Chondrocyte (in vitro differentiated cells): ENCODE results near the gene SH3BGR. TPM values are rescaled to one million over a fixed set of nuclear protein-coding genes. Genes with fewer than 3 reads are reported as not detected.

Experiments
- DNase-seq: peaks from one replicate; pipeline ENCODE4 v3.0.0; 2021; ENCODE audit warnings: mixed read lengths, low spot score
- H3K27ac Mint-ChIP-seq: one replicate; pipeline ENCODE4 v1.8.0; 2021; ENCODE audit warnings: mild to moderate bottlenecking, moderate library complexity, mixed read lengths; ENCODE audit not compliant: unreplicated experiment
- H3K27me3 Mint-ChIP-seq: 2 replicates; pipeline ENCODE4 v1.8.0; 2021; ENCODE audit warnings: low read depth, mixed read lengths
- H3K36me3 Mint-ChIP-seq: 2 replicates; pipeline ENCODE4 v1.8.0; 2021; ENCODE audit warnings: low read depth, mixed read lengths
- H3K4me1 Mint-ChIP-seq: 2 replicates; pipeline ENCODE4 v1.8.0; 2021; ENCODE audit warnings: low read depth, mild to moderate bottlenecking, mixed read lengths
- H3K4me3 Mint-ChIP-seq: one replicate; pipeline ENCODE4 v1.8.0; 2021; ENCODE audit warnings: mild to moderate bottlenecking, moderate library complexity, mixed read lengths; ENCODE audit not compliant: unreplicated experiment
- H3K9me3 Mint-ChIP-seq: 2 replicates; pipeline ENCODE4 v1.8.0; 2021; ENCODE audit warnings: low read depth, mixed read lengths
- total RNA-seq: library from RNA; stranded (reverse); gene quantifications from 3 replicates; pipeline ENCODE4 v1.2.1, GENCODE V29; 2021
- TF ChIP-seq, protein P1 (sequence below): fragments of 200-600 bp; sonication (generic); IDR thresholded peaks from 2 replicates; pipeline ENCODE4 v1.5.0; 2021; ENCODE audit warnings: antibody characterized with exemption, mild to moderate bottlenecking, moderate library complexity

Gene SH3BGR
- total RNA-seq, 1 donor from 2014 or later, result 3.3 TPM

DNA sequence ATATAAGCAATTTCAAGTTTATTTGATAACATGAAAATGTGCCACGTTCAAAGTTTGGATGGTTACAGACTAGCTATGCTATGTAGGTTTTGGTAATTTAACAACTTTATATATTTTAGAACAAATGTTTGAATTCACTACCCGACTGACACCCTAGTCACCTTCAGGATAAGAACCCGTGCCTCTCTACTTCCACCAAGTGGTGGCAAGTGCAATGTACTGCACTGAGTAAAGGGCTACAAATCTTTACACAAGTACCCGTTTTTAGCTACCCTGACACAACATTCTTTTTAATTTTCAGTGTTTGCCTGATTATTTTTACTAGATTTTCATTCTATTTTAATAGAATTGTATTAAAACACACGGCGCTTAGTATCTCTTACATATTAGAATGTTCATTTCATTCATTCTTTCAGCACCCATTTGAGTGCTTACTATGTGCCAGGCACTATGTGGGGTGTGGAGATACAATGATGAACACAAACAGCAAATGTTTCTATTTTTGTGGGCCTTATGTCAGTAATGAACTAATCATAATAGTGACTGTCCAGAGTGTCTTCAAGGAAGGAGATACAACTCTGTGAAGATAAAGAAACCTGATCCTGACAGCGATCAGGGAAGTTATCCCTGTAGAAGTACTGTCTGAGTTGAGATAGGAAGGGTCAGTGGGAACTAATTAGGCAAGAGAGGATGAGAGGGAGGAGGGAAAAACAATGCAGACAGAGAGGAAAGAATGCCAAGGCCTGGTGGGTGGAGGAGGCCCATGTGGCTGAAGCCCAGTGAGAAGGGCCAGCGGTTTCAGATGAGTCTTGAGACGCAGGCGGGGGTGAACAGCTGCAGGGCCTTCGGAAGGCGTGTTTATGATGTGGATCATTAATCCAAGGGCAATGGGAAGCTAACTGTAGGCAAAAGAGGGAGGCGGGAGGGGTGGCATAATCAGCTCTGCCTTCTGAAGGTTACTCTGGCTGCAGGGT lies 10.0 kb upstream of the SH3BGR start:
- Mint-ChIP-seq H3K27me3 (no peaks in the 10 kb centered on the region), H3K9me3 (no peaks in the 10 kb centered on the region), H3K4me1 (peaks cover 16% of the 10 kb centered on the region), H3K4me3 (no peak overlapping the region), H3K27ac (no peak overlapping the region), H3K36me3 (no peaks in the 10 kb centered on the region)
- TF ChIP-seq, protein P1, sequence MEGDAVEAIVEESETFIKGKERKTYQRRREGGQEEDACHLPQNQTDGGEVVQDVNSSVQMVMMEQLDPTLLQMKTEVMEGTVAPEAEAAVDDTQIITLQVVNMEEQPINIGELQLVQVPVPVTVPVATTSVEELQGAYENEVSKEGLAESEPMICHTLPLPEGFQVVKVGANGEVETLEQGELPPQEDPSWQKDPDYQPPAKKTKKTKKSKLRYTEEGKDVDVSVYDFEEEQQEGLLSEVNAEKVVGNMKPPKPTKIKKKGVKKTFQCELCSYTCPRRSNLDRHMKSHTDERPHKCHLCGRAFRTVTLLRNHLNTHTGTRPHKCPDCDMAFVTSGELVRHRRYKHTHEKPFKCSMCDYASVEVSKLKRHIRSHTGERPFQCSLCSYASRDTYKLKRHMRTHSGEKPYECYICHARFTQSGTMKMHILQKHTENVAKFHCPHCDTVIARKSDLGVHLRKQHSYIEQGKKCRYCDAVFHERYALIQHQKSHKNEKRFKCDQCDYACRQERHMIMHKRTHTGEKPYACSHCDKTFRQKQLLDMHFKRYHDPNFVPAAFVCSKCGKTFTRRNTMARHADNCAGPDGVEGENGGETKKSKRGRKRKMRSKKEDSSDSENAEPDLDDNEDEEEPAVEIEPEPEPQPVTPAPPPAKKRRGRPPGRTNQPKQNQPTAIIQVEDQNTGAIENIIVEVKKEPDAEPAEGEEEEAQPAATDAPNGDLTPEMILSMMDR, result peak; percentile 88
- DNase-seq, result no peak

DNA sequence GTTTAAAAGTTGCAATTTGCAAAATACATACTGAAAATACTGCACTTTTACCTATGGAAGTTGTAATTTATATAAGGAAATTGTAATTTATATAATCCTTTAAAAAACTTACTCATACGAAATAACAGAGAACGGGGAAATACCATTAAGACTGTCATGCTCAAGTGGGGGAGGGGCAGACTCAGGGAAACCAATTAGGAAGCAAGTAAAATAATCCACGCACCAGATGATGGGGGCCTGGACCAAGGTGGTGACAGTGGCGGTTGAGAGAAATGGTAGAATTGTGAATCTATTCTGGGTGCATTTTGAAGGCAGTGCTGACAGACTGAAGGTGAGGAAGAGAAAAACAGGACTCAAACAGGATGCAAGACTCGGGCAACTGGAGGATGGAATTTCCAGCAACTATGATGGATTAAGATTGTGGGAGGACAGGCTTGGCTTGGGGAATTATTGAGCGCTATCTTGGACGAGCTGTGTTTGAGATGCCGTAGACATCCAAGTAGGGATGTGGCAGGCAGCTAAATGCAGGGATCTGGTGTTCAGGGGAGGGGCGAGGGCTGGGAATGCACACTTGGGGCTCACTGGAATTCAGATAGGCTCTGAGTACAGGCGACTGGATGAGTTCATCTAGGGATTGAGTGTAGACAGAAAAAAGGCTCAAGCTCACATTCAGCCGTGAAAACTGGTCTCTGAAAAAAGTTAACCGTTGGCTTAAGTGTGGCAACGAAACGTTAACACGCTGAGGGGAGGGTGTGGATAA lies 7.2 kb upstream of the SH3BGR start:
- DNase-seq, result no peak
- H3K36me3 Mint-ChIP-seq, result no peaks in the 10 kb centered on the region

DNA sequence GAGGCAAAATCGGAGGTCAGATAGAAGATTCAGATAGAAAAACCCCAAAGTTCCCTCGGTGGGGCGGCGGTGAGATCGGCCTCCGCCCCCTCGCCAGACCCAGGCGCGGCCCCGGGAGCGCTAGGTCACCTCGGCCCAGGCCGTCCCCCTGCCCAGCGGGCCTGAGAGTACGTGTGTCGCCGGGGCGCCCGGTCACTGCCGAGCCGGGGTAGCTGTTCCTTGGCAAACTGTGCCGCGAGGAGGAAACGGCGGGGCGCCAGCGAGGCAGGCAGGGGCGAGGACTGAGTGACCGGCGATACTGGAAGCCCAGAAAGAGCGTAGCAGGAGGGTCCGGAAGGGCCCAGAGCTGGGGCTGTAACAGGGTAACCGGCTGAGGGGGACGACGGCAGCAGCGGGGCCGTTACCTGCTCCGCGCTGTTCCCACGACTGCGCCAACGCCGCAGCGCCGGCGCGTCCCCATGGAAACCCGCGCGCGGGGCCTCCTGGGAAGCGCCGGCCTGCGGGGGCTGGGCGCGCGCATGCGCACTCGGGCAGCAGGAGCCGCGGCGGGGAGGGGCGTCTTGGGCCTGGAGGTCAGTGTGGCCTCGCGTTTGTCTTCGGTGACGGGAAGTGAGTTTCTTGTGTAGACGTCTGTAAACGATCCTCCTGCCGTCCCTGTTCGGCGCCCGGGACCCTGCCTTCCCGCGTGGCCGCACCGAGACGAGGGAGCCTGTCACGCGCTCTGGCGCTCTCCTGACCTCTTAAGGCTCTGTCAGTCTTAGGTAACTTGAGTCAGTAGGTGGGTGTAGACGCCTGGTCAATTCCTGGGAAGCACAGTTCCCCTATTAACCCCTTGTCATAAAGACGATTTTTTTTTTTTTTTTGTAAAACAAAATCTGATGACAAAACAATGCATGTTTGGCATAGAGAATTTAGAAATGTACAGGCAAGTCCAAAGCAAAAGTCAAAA lies 6.2 kb upstream of the SH3BGR start, which contains the start of gene LCA5L:
Gene LCA5L, minus strand, starts transcription at position 458 of the 949 bp plus-strand sequence. CDS start 17,285 bp downstream, outside the sequence.
- TF ChIP-seq, protein P1, result peak; percentile 66
- peak within 1 kb of the TSS; percentile 85 for H3K4me3 Mint-ChIP-seq
- H3K27me3 Mint-ChIP-seq, result no peaks in the 10 kb centered on the region
- peaks cover 16% of the 10 kb centered on the region for H3K4me1 Mint-ChIP-seq
- peaks cover 3% of the 10 kb centered on the region for H3K9me3 Mint-ChIP-seq
- H3K27ac Mint-ChIP-seq, result peak within 1 kb of the TSS; percentile 93
- DNase-seq, result peak; percentile 94
- H3K36me3 Mint-ChIP-seq, result no peaks in the 10 kb centered on the region

More for the DNA sequence above, 7.2 kb upstream of the SH3BGR start:
- Mint-ChIP-seq H3K27me3 (no peaks in the 10 kb centered on the region), H3K4me3 (peak overlapping the region; percentile 85), H3K4me1 (peaks cover 16% of the 10 kb centered on the region), H3K9me3 (peaks cover 3% of the 10 kb centered on the region), H3K27ac (peak overlapping the region; percentile 93)
- TF ChIP-seq, protein P1, result no peak

DNA sequence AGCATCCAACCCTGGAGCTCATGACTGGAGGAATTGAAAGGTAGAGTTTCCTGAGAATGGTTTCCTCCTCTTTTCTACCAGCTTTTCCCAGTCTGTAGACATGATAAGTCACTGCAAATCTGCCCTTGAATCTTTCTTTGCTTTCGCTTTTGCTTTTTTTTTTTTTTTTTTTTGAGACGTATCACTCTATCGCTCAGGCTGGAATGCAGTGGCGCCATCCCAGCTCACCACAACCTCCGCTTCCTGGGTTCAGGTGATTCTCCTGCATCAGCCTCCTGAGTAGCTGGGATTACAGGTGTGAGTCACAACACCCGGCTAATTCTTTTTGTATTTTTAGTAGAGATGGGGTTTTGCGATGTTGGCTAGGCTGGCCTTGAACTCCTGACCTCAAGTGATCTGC lies 4.5 kb upstream of the SH3BGR start:
- Mint-ChIP-seq H3K36me3 (no peaks in the 10 kb centered on the region), H3K27me3 (no peaks in the 10 kb centered on the region), H3K4me1 (peaks cover 19% of the 10 kb centered on the region), H3K27ac (no peak overlapping the region), H3K4me3 (no peak overlapping the region), H3K9me3 (peaks cover 3% of the 10 kb centered on the region)
- TF ChIP-seq, protein P1, result no peak
- DNase-seq, result no peak
